HepG2 (cell line): Measurements from ENCODE around the gene NAMPT. TPM values are rescaled to one million over a fixed set of nuclear protein-coding genes. Genes with fewer than 3 reads are reported as not detected.
A peak's percentile ranks its signal among the peaks of the same experiment; 100 is the strongest.

Source experiments
- ASH2L ChIP-seq: fragments of 300-600, 200-600 bp; sonication (generic); IDR thresholded peaks from 2 replicates; pipeline ENCODE4 v1.7.0; 2017; ENCODE audit warnings: low read depth, mild to moderate bottlenecking, moderate library complexity, mixed read lengths, low read length; ENCODE audit not compliant: insufficient read length
- ETV6 ChIP-seq: sonication (generic); formaldehyde crosslinking; conservative IDR thresholded peaks from 2 replicates; pipeline ENCODE4 v1.4.0; 2020; ENCODE audit warnings: missing genetic modification reagents
- HOXD1 ChIP-seq: sonication (generic); formaldehyde crosslinking; IDR thresholded peaks from 2 replicates; pipeline ENCODE4 v1.5.0; 2020; ENCODE audit warnings: missing genetic modification reagents
- MXD3 ChIP-seq: IDR thresholded peaks from 2 replicates; pipeline ENCODE4 v1.6.1; 2016; ENCODE audit warnings: mild to moderate bottlenecking, missing biosample characterization, missing genetic modification reagents
- NFYC ChIP-seq: IDR thresholded peaks from 2 replicates; pipeline ENCODE4 v1.6.1; 2016; ENCODE audit warnings: missing genetic modification reagents, missing compliant biosample characterization
- PRPF4 ChIP-seq: fragments of 200-400 bp; formaldehyde crosslinking; IDR thresholded peaks from 2 replicates; pipeline ENCODE4 v1.6.1; 2016; ENCODE audit warnings: low read length, low read depth; ENCODE audit not compliant: poor library complexity, severe bottlenecking
- RARG ChIP-seq: sonication (generic); formaldehyde crosslinking; IDR thresholded peaks from 2 replicates; pipeline ENCODE4 v1.4.0; 2020; ENCODE audit warnings: low read depth, mild to moderate bottlenecking, missing genetic modification reagents
- SAFB2 ChIP-seq: sonication (generic); formaldehyde crosslinking; IDR thresholded peaks from 2 replicates; pipeline ENCODE4 v1.5.1; 2020; ENCODE audit warnings: missing genetic modification reagents, low read depth, mild to moderate bottlenecking, borderline replicate concordance
- SKIL ChIP-seq: sonication (generic); formaldehyde crosslinking; IDR thresholded peaks from 2 replicates; pipeline ENCODE4 v1.8.0; 2022; ENCODE audit warnings: missing genetic modification reagents, mild to moderate bottlenecking, moderate library complexity, borderline replicate concordance
- ZNF318 ChIP-seq: sonication (generic); formaldehyde crosslinking; IDR thresholded peaks from 2 replicates; pipeline ENCODE4 v1.4.0; 2020; ENCODE audit warnings: mild to moderate bottlenecking, missing genetic modification reagents
- polyA plus RNA-seq, 8 experiments: library from polyadenylated mRNA; depleted of rRNA in 3 of 8; stranded (reverse) in 7 of 8; unstranded in 1 of 8; fragments of >200 nt; fragmentation: Illumina TruSeq in 4 of 8; extraction: Trizol in 4 of 8; gene quantifications; 2 replicates each; pipeline versions ENCODE4 v1.2.1 to v1.2.3, GENCODE V29; 2011 to 2016; ENCODE audit warnings: low read depth in 4 of 8, missing spikeins in 1 of 8, mixed read lengths in 1 of 8; ENCODE audit not compliant: insufficient read depth in 1 of 8
- total RNA-seq, 5 experiments: library from RNA; depleted of rRNA; stranded (reverse); fragments of >200 nt; fragmentation: Illumina TruSeq; extraction: Trizol; gene quantifications; 2 replicates each; pipeline ENCODE4 v1.2.3, GENCODE V29; 2016; ENCODE audit warnings: low read depth in 1 of 5
- TF ChIP-seq, protein P1 (sequence below): sonication (generic); formaldehyde crosslinking; IDR thresholded peaks from 2 replicates; pipeline ENCODE4 v1.4.0; 2020; ENCODE audit warnings: missing genetic modification reagents, borderline replicate concordance

NAMPT gene
- total and polyA plus RNA-seq, 2 of the 13 experiments (the other 11 are each of a cell fraction or from before 2014, with no cell fraction given): 15.8 to 67.7 TPM

DNA sequence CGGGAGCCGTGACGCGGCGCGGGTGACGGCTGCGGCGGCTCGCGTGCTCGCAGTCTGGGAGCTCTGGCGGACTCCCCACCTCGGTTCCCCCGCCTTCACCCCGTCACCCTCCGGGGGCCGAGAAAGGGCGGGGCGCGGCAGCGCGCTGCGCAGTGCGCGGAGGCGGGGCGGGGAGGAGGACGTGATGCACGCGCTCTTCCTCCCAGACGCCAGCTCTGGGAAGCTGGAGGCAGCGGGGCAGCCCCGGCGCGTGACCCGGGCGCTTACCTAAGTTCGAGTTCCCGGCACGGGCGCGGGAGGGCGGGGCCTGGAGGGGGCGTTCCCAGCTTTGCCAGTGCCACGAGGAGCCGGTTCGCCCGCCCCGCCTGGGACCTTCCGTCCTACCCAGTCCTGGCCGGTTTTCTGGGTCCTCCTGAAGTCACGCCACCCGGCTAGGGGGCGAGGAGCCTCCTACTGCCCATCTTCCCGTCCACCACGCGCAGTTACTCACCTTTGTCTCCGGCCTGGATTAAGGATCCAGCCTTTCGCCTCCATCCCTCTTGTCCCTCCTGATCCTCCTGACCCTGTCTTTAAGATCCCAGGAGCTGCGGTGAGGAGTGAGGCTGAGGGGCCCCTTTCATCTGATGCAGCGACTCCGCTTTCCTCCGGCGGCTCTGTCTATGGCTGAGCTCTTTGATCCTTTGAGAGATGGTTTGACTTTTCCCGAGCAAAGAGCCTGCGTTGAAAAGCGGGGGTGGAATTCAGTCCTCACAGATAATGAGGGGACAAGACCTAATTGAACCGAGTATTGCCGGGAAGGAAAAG lies 470 bp upstream of the NAMPT start (continued):
- no peak for TF ChIP-seq ZNF318 (CRISPR knock-in tag)
- TF ChIP-seq RARG (CRISPR knock-in tag): no peak
- TF ChIP-seq ASH2L: peak; percentile 68
- peak; percentile 88 for TF ChIP-seq MXD3 (CRISPR knock-in tag)
- TF ChIP-seq ETV6 (CRISPR knock-in tag): peak; percentile 61; the same call in 1 of the 2 replicates
- peak; percentile 56; the same call in 1 of the 2 replicates for TF ChIP-seq SAFB2 (CRISPR knock-in tag)
- peak; percentile 75; the same call in 1 of the 2 replicates for TF ChIP-seq SKIL (CRISPR knock-in tag)
- TF ChIP-seq NFYC (CRISPR knock-in tag): peak; percentile 18; the same call in 1 of the 2 replicates
- TF ChIP-seq HOXD1 (CRISPR knock-in tag): 0 out of 2 replicates have a peak, but pooled peaks have one; percentile 53
- TF ChIP-seq PRPF4: no peak
- TF ChIP-seq, protein P1, sequence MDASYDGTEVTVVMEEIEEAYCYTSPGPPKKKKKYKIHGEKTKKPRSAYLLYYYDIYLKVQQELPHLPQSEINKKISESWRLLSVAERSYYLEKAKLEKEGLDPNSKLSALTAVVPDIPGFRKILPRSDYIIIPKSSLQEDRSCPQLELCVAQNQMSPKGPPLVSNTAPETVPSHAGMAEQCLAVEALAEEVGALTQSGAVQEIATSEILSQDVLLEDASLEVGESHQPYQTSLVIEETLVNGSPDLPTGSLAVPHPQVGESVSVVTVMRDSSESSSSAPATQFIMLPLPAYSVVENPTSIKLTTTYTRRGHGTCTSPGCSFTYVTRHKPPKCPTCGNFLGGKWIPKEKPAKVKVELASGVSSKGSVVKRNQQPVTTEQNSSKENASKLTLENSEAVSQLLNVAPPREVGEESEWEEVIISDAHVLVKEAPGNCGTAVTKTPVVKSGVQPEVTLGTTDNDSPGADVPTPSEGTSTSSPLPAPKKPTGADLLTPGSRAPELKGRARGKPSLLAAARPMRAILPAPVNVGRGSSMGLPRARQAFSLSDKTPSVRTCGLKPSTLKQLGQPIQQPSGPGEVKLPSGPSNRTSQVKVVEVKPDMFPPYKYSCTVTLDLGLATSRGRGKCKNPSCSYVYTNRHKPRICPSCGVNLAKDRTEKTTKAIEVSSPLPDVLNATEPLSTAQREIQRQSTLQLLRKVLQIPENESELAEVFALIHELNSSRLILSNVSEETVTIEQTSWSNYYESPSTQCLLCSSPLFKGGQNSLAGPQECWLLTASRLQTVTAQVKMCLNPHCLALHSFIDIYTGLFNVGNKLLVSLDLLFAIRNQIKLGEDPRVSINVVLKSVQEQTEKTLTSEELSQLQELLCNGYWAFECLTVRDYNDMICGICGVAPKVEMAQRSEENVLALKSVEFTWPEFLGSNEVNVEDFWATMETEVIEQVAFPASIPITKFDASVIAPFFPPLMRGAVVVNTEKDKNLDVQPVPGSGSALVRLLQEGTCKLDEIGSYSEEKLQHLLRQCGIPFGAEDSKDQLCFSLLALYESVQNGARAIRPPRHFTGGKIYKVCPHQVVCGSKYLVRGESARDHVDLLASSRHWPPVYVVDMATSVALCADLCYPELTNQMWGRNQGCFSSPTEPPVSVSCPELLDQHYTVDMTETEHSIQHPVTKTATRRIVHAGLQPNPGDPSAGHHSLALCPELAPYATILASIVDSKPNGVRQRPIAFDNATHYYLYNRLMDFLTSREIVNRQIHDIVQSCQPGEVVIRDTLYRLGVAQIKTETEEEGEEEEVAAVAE: peak; percentile 28; the same call in 1 of the 2 replicates
